Lower leg skin (tissue), 4 donors: ENCODE results near the gene SLC1A6. TPM values are rescaled to one million over a fixed set of nuclear protein-coding genes. Genes with fewer than 3 reads are reported as not detected.
"Not testable (repeated sequence)": the region's sequence is repeated elsewhere in the genome, so short reads cannot be mapped to it uniquely, and the experiment has no call there.

ENCODE experiments used
- DNase-seq, 2 donors: peaks; one replicate each; pipeline ENCODE4 v3.0.0-alpha.2; 2019; ENCODE audit warnings: low spot score in 2 of 2
- H3K4me3 ChIP-seq: fragments of 200-600 bp; sonication (generic); 2 replicates; pipeline ENCODE4 v1.5.1; 2017; ENCODE audit warnings: mild to moderate bottlenecking, low read depth; ENCODE audit not compliant: poor library complexity, severe bottlenecking
- CTCF ChIP-seq, 3 donors: fragments of 450-650 bp; IDR thresholded peaks; one replicate each; pipeline ENCODE4 v1.5.1; 2016; ENCODE audit warnings: antibody characterized with exemption in 3 of 3, mild to moderate bottlenecking in 3 of 3, moderate library complexity in 2 of 3
- POLR2A ChIP-seq, 2 donors: fragments of 450-650 bp; IDR thresholded peaks; one replicate each; pipeline ENCODE4 v1.6.1; 2016 to 2017; ENCODE audit warnings: antibody characterized with exemption in 2 of 2, mild to moderate bottlenecking in 1 of 2, moderate library complexity in 1 of 2
- WGBS, 2 donors: methylation state at CpG; one replicate each; pipeline ENCODE4 v1.1.5; 2018; 5-methylcytosine and 5-hydroxymethylcytosine counted together
- intact Hi-C: fragments of 100-400 bp; cut with DNase I; formaldehyde crosslinking; loops from one replicate; pipeline ENCODE4 v1.15.0; 2023; ENCODE audit warnings: low total_unique reads
- total RNA-seq, 4 donors: library from RNA; depleted of rRNA; stranded (reverse); fragments of >200 nt; gene quantifications; one replicate each; pipeline ENCODE4 v1.1.0, GENCODE V29; 2016

Gene SLC1A6
- total RNA-seq, 4 donors from 2014 or later = 3.3 to 28.0 (median 13.5) TPM

- 73 to 86% methylated on average over 11 of the region's 11 CpGs for WGBS, 2 donors
- no peak overlapping the region for H3K4me3 ChIP-seq
- no peak for TF ChIP-seq CTCF (IDR thresholded peaks at IDR 0.05)
- TF ChIP-seq POLR2A (IDR thresholded peaks at IDR 0.05) = no peak
- intact Hi-C loops = no loop called here
- DNase-seq = no peak
Observed at GRCh38 chr19:14952767-14953166, 26.9 kb downstream of the SLC1A6 start.

- H3K4me3 ChIP-seq = no peak overlapping the region
- no peak for DNase-seq
- 87 to 94% methylated on average over 1 of the region's 1 CpG for WGBS, 2 donors
- intact Hi-C loops = no loop called here
- TF ChIP-seq POLR2A (IDR thresholded peaks at IDR 0.05) = no peak
- TF ChIP-seq CTCF (IDR thresholded peaks at IDR 0.05) = no peak
Observed at GRCh38 chr19:14950421-14950820, 29.2 kb downstream of the SLC1A6 start.

GRCh38 chr19:14949876-14950275 lies 29.8 kb downstream of the SLC1A6 start:
- WGBS, 2 donors = 47 to 52% methylated on average over 8 of the region's 8 CpGs
- no peak for TF ChIP-seq POLR2A (IDR thresholded peaks at IDR 0.05)
- no peak for DNase-seq

GRCh38 chr19:14949413-14949812 lies 30.3 kb downstream of the SLC1A6 start:
- H3K4me3 ChIP-seq, intact Hi-C loops: not testable (repeated sequence)
- DNase-seq = peak in 1 of 2 donors; percentile 65
- WGBS, 2 donors = 91 to 93% methylated on average over 10 of the region's 10 CpGs

More at GRCh38 chr19:14949876-14950275, 29.8 kb downstream of the SLC1A6 start:
- intact Hi-C loops = no loop called here
- H3K4me3 ChIP-seq = no peak overlapping the region

- intact Hi-C loops = no loop called here
- 77 to 100% methylated on average over 1 of the region's 1 CpG for WGBS, 2 donors
- H3K4me3 ChIP-seq = no peak overlapping the region
- no peak for DNase-seq
- TF ChIP-seq CTCF (IDR thresholded peaks at IDR 0.05) = no peak
- no peak for TF ChIP-seq POLR2A (IDR thresholded peaks at IDR 0.05)
Observed at GRCh38 chr19:14944456-14944855, 35.2 kb downstream of the SLC1A6 start.

- 40 to 59% methylated on average over 4 of the region's 4 CpGs for WGBS, 2 donors
- no peak overlapping the region for H3K4me3 ChIP-seq
- TF ChIP-seq POLR2A (IDR thresholded peaks at IDR 0.05) (no peak), CTCF (IDR thresholded peaks at IDR 0.05) (no peak)
- DNase-seq = no peak
- intact Hi-C loops = no loop called here
Observed at GRCh38 chr19:14943601-14944000, 36.1 kb downstream of the SLC1A6 start.

GRCh38 chr19:14941189-14941588 lies 38.5 kb downstream of the SLC1A6 start, which contains the start of gene OR7C2:
TSS of gene OR7C2 (plus strand) at chr19:14941489. CDS start at chr19:14941489, 0 bp downstream.
- 78 to 83% methylated on average over 6 of the region's 6 CpGs for WGBS, 2 donors
- intact Hi-C loops = no loop called here
- H3K4me3 ChIP-seq = no peak within 1 kb of the TSS
- no peak for DNase-seq
- TF ChIP-seq POLR2A (IDR thresholded peaks at IDR 0.05) (no peak), CTCF (IDR thresholded peaks at IDR 0.05) (no peak)
